ENCODE results near the gene APOBEC3H. TPM values are rescaled to one million over a fixed set of nuclear protein-coding genes. Genes with fewer than 3 reads are reported as not detected.

APOBEC3H gene
- polyA plus RNA-seq, 5 donors, result 0.23 to 0.33 (median 0.26) TPM; not detected in 2

GRCh38 chr22:39080052-39080762 lies 16.8 kb upstream of the APOBEC3H start:
- DNase-seq, result no peak

- no peak for DNase-seq
Measured at GRCh38 chr22:39081016-39081415, 16.0 kb upstream of the APOBEC3H start.

GRCh38 chr22:39081598-39081997 lies 15.4 kb upstream of the APOBEC3H start:
- DNase-seq, result no peak

- no peak for DNase-seq
Measured at GRCh38 chr22:39083212-39084165, 13.6 kb upstream of the APOBEC3H start.

- no peak for DNase-seq
Measured at GRCh38 chr22:39084666-39085065, 12.4 kb upstream of the APOBEC3H start.

GRCh38 chr22:39087098-39087497 lies 9.9 kb upstream of the APOBEC3H start:
- no peak for DNase-seq

GRCh38 chr22:39087881-39088684 lies 9.0 kb upstream of the APOBEC3H start:
- no peak for DNase-seq

- no peak for DNase-seq
Measured at GRCh38 chr22:39088685-39089032, 8.4 kb upstream of the APOBEC3H start.

- no peak for DNase-seq
Measured at GRCh38 chr22:39089928-39090327, 7.1 kb upstream of the APOBEC3H start.

- DNase-seq, result no peak
Measured at GRCh38 chr22:39090426-39091064, 6.5 kb upstream of the APOBEC3H start.

GRCh38 chr22:39091126-39092081 lies 5.6 kb upstream of the APOBEC3H start:
- DNase-seq, result no peak

- DNase-seq, result no peak
Measured at GRCh38 chr22:39092111-39092862, 4.8 kb upstream of the APOBEC3H start.

GRCh38 chr22:39094717-39095389 lies 2.2 kb upstream of the APOBEC3H start:
- no peak for DNase-seq

- no peak for DNase-seq
Measured at GRCh38 chr22:39095971-39096370, 1.1 kb upstream of the APOBEC3H start.

- DNase-seq, result no peak
Measured at GRCh38 chr22:39098026-39098425, 982 bp downstream of the APOBEC3H start.

GRCh38 chr22:39098576-39098975 lies 1.5 kb downstream of the APOBEC3H start:
- no peak for DNase-seq

GRCh38 chr22:39101226-39101625 lies 4.2 kb downstream of the APOBEC3H start:
- no peak for DNase-seq

- DNase-seq, result no peak
Measured at GRCh38 chr22:39103431-39103830, 6.4 kb downstream of the APOBEC3H start.

GRCh38 chr22:39106326-39106725 lies 9.3 kb downstream of the APOBEC3H start:
- no peak for DNase-seq
